ENCODE measurements around the gene AFAP1. TPM values are rescaled to one million over a fixed set of nuclear protein-coding genes. Genes with fewer than 3 reads are reported as not detected.
"Not testable (repeated sequence)": the region's sequence is repeated elsewhere in the genome, so short reads cannot be mapped to it uniquely, and the experiment has no call there.

AFAP1 gene
- total RNA-seq, 1 donor from 2014 or later, result 27.8 TPM

DNA sequence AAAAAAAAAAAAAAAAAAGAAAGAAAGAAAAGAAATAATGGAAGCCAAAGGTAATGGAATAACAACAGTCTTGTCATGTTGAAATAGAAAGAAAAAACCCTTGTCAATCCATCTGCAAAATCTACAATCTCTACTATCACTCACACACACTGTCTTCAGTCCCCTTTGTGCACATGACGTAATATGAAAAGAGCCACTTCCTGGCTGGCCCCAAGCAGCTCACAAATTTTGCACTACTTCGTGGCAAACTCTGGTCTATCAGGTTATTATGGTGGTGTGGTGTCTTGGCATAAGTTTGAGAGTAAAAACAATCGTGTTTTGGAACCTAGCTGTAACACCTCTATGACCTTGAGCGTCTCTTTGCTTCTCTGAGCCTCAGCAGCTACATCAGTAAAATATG is 8.3 kb upstream of the AFAP1 start:
- TF ChIP-seq, protein P1, sequence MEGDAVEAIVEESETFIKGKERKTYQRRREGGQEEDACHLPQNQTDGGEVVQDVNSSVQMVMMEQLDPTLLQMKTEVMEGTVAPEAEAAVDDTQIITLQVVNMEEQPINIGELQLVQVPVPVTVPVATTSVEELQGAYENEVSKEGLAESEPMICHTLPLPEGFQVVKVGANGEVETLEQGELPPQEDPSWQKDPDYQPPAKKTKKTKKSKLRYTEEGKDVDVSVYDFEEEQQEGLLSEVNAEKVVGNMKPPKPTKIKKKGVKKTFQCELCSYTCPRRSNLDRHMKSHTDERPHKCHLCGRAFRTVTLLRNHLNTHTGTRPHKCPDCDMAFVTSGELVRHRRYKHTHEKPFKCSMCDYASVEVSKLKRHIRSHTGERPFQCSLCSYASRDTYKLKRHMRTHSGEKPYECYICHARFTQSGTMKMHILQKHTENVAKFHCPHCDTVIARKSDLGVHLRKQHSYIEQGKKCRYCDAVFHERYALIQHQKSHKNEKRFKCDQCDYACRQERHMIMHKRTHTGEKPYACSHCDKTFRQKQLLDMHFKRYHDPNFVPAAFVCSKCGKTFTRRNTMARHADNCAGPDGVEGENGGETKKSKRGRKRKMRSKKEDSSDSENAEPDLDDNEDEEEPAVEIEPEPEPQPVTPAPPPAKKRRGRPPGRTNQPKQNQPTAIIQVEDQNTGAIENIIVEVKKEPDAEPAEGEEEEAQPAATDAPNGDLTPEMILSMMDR (IDR thresholded peaks at IDR 0.05; ENCODE audit: unreplicated experiment), result no peak
- DNase-seq (ENCODE audit: low spot score), result no peak
- no peaks in the 10 kb centered on the region for H3K4me1 Mint-ChIP-seq (ENCODE audit: unreplicated experiment)
- no peak overlapping the region for H3K4me3 Mint-ChIP-seq (ENCODE audit: unreplicated experiment)
- H3K27ac Mint-ChIP-seq (ENCODE audit: unreplicated experiment), result no peak overlapping the region
- no peaks in the 10 kb centered on the region for H3K9me3 Mint-ChIP-seq (ENCODE audit: unreplicated experiment)
- H3K36me3 Mint-ChIP-seq (ENCODE audit: low read depth, unreplicated experiment), result no peaks in the 10 kb centered on the region
- H3K27me3 Mint-ChIP-seq (ENCODE audit: unreplicated experiment), result peaks cover 9% of the 10 kb centered on the region

DNA sequence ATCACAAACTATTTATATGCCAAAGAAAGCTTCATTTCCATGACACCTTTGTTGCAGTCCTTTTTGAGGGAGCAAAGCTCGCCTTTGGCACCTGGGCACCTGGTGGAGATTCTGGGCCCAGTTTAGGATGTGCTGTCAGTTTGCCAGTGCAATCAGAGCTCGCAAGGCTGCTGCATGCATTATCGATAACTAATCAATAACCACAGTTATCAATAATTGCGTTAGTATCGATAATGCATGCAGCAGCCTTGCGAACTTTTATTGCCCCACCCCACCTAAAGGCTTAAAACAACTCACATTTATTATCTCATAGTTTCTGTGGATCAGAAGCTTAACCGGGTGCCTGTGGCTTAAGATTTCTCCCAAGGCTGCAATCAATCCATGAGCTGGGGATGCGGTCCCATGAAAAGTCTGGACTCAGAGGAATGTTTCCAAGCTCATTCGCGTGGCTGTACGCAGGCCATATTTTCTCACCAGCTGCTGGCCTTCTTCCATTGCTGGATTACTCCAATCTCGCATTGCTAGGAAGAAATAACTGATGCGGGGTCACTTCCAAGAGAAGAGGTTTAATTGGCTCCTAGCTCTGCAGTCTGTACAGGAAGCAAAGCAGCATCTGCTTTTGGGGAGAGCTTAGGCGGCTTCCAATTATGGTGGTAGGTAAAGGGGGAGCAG is 6.2 kb upstream of the AFAP1 start:
- no peaks in the 10 kb centered on the region for H3K4me1 Mint-ChIP-seq (ENCODE audit: unreplicated experiment)
- DNase-seq (ENCODE audit: low spot score), result no peak
- H3K27me3 Mint-ChIP-seq (ENCODE audit: unreplicated experiment), result peaks cover 16% of the 10 kb centered on the region
- H3K4me3 Mint-ChIP-seq (ENCODE audit: unreplicated experiment), result no peak overlapping the region
- no peaks in the 10 kb centered on the region for H3K9me3 Mint-ChIP-seq (ENCODE audit: unreplicated experiment)
- TF ChIP-seq, protein P1 (IDR thresholded peaks at IDR 0.05; ENCODE audit: unreplicated experiment), result no peak
- H3K27ac Mint-ChIP-seq (ENCODE audit: unreplicated experiment), result no peak overlapping the region
- H3K36me3 Mint-ChIP-seq (ENCODE audit: low read depth, unreplicated experiment), result no peaks in the 10 kb centered on the region

DNA sequence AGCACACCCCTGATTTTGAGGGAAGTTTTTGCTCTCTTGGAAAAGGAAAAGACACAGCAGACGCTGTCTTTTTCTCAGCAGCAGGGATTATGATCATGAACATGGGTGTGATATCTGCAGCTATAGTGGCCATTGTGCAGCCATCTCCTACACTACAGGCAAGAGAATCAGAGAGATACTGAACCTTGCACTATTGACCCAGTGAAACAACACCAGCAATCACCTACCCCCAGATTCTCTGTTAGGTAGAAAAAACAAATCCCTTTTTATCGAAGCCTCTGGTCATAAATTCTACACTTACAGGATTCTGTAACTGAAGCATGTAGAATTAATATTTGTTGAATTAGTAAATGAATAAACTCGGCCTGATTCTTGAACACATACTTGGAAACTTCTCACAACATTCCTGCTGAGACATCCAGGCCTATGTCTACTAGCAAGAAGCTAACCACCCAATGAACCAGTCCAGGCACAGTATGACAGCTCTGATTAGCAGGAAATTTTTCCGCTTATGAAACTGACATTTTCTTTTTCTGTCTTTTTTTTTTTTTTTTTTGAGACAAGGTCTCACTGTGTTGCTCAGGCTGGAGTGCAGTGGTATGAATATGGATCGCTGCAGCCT is 5.0 kb upstream of the AFAP1 start:
- no peak overlapping the region for H3K27ac Mint-ChIP-seq (ENCODE audit: unreplicated experiment)
- no peak overlapping the region for H3K4me3 Mint-ChIP-seq (ENCODE audit: unreplicated experiment)
- H3K4me1 Mint-ChIP-seq (ENCODE audit: unreplicated experiment), result no peaks in the 10 kb centered on the region
- TF ChIP-seq, protein P1 (IDR thresholded peaks at IDR 0.05; ENCODE audit: unreplicated experiment), result no peak
- DNase-seq (ENCODE audit: low spot score), result no peak
- H3K27me3 Mint-ChIP-seq (ENCODE audit: unreplicated experiment), result peaks cover 13% of the 10 kb centered on the region
- no peaks in the 10 kb centered on the region for H3K36me3 Mint-ChIP-seq (ENCODE audit: low read depth, unreplicated experiment)
- H3K9me3 Mint-ChIP-seq (ENCODE audit: unreplicated experiment), result no peaks in the 10 kb centered on the region

DNA sequence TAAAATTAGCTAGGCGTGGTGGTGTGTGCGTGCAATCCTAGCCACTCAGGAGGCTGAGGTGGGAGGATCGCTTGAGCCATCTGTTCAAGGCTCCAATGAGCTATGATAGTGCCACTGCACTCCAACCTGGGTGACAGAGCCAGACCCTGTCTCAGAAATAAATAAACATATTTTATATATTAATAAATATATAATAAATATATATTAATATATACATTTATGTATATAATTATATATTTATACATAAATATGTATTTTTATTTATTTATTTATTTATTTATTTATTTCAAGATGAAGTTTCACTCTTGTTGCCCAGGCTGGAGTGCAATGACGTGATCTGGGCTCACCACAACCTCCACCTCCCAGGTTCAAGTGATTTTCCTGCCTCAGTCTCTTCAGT is 4.0 kb upstream of the AFAP1 start:
- H3K4me3 Mint-ChIP-seq (ENCODE audit: unreplicated experiment); H3K36me3 Mint-ChIP-seq (ENCODE audit: low read depth, unreplicated experiment); H3K27ac Mint-ChIP-seq (ENCODE audit: unreplicated experiment); DNase-seq (ENCODE audit: low spot score); H3K9me3 Mint-ChIP-seq (ENCODE audit: unreplicated experiment); H3K4me1 Mint-ChIP-seq (ENCODE audit: unreplicated experiment): not testable (repeated sequence)
- H3K27me3 Mint-ChIP-seq (ENCODE audit: unreplicated experiment), result peaks cover 10% of the 10 kb centered on the region

DNA sequence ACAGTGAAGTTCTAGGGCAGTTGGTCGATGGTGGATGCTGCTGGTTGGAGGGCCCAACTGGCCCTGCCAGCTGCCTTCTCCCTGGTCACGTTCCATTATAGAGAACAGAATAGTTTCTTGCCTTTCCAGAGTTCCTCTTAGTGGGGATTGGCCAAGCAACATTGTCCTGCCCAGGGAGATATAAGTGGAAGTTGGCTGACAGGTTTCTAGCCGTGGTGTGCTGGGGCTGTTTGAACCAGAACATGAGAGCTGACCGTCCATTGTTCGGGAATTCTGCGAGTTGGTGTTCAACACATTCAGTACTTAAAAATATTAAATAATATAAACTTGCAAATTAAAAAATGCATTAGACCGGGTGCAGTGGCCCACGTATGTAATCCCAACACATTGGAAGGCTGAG is 3.5 kb upstream of the AFAP1 start:
- H3K27ac Mint-ChIP-seq (ENCODE audit: unreplicated experiment), result no peak overlapping the region
- H3K4me1 Mint-ChIP-seq (ENCODE audit: unreplicated experiment), result peaks cover 3% of the 10 kb centered on the region
- H3K27me3 Mint-ChIP-seq (ENCODE audit: unreplicated experiment), result peaks cover 8% of the 10 kb centered on the region
- no peak for DNase-seq (ENCODE audit: low spot score)
- no peaks in the 10 kb centered on the region for H3K9me3 Mint-ChIP-seq (ENCODE audit: unreplicated experiment)
- H3K36me3 Mint-ChIP-seq (ENCODE audit: low read depth, unreplicated experiment), result peaks cover 3% of the 10 kb centered on the region
- TF ChIP-seq, protein P1 (IDR thresholded peaks at IDR 0.05; ENCODE audit: unreplicated experiment), result no peak
- no peak overlapping the region for H3K4me3 Mint-ChIP-seq (ENCODE audit: unreplicated experiment)

All from endothelial cell (in vitro differentiated cells).